ENCODE data around the gene FCAMR. TPM values are rescaled to one million over a fixed set of nuclear protein-coding genes. Genes with fewer than 3 reads are reported as not detected.

FCAMR gene
- total and polyA plus RNA-seq, 4 donors = 0.14 to 0.59 (median 0.39) TPM

- WGBS = 82% methylated on average over 8 of the region's 8 CpGs
- DNase-seq (ENCODE audit: low spot score) = no peak
- Histone ChIP-seq H3K4me3 (ENCODE audit: low read depth in 1 of 3, low read length in 3 of 3) (no peak overlapping the region), H3K9ac (ENCODE audit: low read depth in 1 of 2, low read length in 2 of 2) (no peak overlapping the region), H3K36me3 (ENCODE audit: control insufficient read depth in 4 of 4, insufficient read depth in 3 of 4, low read depth in 1 of 4, low read length in 3 of 4) (no peaks in the 10 kb centered on the region), H3K27ac (ENCODE audit: low read depth in 1 of 2, low read length in 2 of 2) (no peak overlapping the region), H3K27me3 (ENCODE audit: control insufficient read depth in 4 of 4, insufficient read depth in 4 of 4, low read length in 3 of 4) (no peaks in the 10 kb centered on the region), H3K9me3 (ENCODE audit: control insufficient read depth in 4 of 4, low read length in 3 of 4) (no peaks in the 10 kb centered on the region), H3K4me1 (ENCODE audit: control insufficient read depth in 4 of 4, insufficient read depth in 4 of 4, low read length in 3 of 4) (peaks cover 0 to 3% (median 0%) of the 10 kb centered on the region in 4 donors)
- TF ChIP-seq ATF3 (IDR thresholded peaks at IDR 0.05) = no peak
- no peak for TF ChIP-seq YY1 (IDR thresholded peaks at IDR 0.05)
- no peak for TF ChIP-seq SP1 (IDR thresholded peaks at IDR 0.05)
- no peak for TF ChIP-seq JUND (IDR thresholded peaks at IDR 0.05)
- TF ChIP-seq FOXA1 (IDR thresholded peaks at IDR 0.05) = no peak
- no peak for TF ChIP-seq MAX (IDR thresholded peaks at IDR 0.05)
- TF ChIP-seq CTCF (IDR thresholded peaks at IDR 0.05; ENCODE audit: low read depth, low read length, missing input control) = no peak
- TF ChIP-seq TAF1 (conservative IDR thresholded peaks at IDR 0.05) = no peak
- no peak for TF ChIP-seq GABPA (IDR thresholded peaks at IDR 0.05 in 1 of 2, conservative IDR thresholded peaks at IDR 0.05 in 1 of 2)
- TF ChIP-seq, protein P1, sequence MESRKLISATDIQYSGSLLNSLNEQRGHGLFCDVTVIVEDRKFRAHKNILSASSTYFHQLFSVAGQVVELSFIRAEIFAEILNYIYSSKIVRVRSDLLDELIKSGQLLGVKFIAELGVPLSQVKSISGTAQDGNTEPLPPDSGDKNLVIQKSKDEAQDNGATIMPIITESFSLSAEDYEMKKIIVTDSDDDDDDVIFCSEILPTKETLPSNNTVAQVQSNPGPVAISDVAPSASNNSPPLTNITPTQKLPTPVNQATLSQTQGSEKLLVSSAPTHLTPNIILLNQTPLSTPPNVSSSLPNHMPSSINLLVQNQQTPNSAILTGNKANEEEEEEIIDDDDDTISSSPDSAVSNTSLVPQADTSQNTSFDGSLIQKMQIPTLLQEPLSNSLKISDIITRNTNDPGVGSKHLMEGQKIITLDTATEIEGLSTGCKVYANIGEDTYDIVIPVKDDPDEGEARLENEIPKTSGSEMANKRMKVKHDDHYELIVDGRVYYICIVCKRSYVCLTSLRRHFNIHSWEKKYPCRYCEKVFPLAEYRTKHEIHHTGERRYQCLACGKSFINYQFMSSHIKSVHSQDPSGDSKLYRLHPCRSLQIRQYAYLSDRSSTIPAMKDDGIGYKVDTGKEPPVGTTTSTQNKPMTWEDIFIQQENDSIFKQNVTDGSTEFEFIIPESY (IDR thresholded peaks at IDR 0.05) = no peak
- TF ChIP-seq RXRA (IDR thresholded peaks at IDR 0.05) = no peak
- TF ChIP-seq REST (IDR thresholded peaks at IDR 0.05) = no peak
- no peak for TF ChIP-seq EGR1 (IDR thresholded peaks at IDR 0.05; ENCODE audit: low read depth in 2 of 2)
- TF ChIP-seq NR2F2 (IDR thresholded peaks at IDR 0.05) = no peak
- TF ChIP-seq FOXA2 (IDR thresholded peaks at IDR 0.05) = no peak
Measured at GRCh38 chr1:206916000-206916709, 54.1 kb downstream of the FCAMR start.
